ENCODE results near the gene IL32.

Gene IL32, protein sequence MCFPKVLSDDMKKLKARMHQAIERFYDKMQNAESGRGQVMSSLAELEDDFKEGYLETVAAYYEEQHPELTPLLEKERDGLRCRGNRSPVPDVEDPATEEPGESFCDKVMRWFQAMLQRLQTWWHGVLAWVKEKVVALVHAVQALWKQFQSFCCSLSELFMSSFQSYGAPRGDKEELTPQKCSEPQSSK

DNA sequence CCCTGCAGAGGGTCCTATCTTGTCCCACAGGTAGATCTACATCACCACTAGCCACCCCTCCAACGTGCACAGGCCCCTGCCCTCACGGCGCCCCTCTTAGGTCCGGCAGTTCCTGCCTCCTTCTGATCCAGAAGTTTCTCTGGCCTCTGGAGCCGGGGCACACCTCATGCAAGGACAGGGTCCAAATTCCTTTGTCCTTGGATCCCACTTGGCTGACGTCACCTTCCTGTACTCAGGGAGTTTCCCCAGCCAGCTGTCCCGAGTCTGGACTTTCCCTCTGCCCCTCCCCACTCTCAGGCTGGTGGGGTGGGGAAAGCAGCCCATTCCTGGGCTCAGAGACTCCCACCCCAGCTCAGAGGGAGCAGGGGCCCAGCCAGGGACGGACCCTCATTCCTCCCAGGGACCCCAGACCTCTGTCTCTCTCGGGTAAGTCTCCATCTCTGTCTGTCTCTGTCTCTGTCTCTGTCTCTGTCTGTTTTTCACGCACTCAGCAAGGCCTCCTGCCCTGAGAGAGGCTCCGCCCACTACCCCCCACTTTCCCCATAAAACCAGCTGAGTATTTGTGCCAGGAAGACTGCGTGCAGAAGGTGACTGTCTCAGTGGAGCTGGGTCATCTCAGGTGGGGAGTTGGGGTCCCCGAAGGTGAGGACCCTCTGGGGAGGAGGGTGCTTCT is at the start of gene IL32:
Gene IL32 (plus strand): TSS at position 572 of the 673 bp plus-strand sequence. CDS start 172 bp downstream, outside the sequence.
- Mint-ChIP-seq H3K36me3 (peaks cover 65% of the 10 kb centered on the region), H3K27ac (peak within 1 kb of the TSS; percentile 100), H3K4me1 (peaks cover 57% of the 10 kb centered on the region), H3K9me3 (no peaks in the 10 kb centered on the region), H3K4me3 (peak within 1 kb of the TSS; percentile 100)
- ATAC-seq: peak; percentile 68
- DNase-seq (ENCODE audit: low spot score in 2 of 2): peak in 1 of 2 donors; percentile 87

DNA sequence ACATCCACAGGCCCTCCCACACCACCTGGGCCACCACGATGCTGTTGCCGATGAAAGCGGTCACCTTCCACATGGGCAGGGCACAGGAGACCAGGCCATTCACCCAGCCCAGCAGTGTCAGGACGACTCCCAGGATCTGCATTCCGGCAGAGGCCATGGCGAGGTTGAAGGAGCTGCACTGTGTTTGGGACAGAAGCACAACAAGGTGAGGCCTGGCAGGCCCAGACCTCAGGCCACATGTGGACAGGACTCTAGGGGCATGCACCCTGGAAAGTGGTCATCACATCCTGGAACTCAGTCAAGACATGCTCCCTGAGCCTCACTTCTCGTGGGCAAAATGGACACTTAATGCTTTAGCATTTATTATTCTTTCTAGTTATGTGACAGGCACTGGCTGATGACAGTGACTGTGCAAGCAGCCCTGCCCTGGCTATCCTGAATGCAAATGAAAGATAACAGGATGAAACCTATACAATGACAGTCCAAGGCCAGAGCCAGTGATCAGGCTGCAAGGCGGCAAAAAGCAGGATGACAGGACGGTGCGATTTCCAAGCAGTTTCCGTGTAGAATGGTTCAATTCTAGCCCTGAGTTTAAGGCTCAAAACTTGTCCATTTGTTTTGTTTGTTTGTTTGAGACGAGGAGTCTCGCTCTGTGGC is 49.4 kb upstream of the IL32 start:
- ATAC-seq (no peak), DNase-seq (ENCODE audit: low spot score in 2 of 2) (no peak)
- Mint-ChIP-seq H3K4me1 (peaks cover 11% of the 10 kb centered on the region), H3K4me3 (no peak overlapping the region), H3K27ac (no peak overlapping the region), H3K36me3 (peaks cover 18% of the 10 kb centered on the region), H3K9me3 (no peaks in the 10 kb centered on the region)

DNA sequence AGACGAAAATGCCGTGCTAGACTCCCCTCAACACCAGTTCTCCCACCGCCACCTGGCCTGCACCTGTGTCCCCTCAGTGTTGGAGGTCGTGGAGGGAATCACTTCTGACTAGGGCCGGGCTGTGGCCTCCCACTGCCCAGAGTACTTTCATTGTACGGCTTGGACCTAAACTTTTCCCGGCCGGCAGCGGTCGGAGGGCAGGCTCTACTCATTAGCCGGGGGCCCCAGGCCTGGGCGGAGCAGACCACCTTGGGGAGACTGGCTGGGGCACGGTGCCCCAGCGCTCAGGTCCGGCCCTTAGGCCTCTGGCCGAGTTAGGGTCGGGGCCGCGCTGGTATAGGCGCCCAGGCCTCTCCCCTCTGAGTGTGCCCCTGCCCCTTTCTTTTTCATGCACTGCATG is 48.1 kb upstream of the IL32 start:
- Mint-ChIP-seq H3K9me3 (no peaks in the 10 kb centered on the region), H3K36me3 (peaks cover 31% of the 10 kb centered on the region), H3K27ac (no peak overlapping the region), H3K4me3 (no peak overlapping the region), H3K4me1 (peaks cover 24% of the 10 kb centered on the region)
- no peak for DNase-seq (ENCODE audit: low spot score in 2 of 2)
- no peak for ATAC-seq

DNA sequence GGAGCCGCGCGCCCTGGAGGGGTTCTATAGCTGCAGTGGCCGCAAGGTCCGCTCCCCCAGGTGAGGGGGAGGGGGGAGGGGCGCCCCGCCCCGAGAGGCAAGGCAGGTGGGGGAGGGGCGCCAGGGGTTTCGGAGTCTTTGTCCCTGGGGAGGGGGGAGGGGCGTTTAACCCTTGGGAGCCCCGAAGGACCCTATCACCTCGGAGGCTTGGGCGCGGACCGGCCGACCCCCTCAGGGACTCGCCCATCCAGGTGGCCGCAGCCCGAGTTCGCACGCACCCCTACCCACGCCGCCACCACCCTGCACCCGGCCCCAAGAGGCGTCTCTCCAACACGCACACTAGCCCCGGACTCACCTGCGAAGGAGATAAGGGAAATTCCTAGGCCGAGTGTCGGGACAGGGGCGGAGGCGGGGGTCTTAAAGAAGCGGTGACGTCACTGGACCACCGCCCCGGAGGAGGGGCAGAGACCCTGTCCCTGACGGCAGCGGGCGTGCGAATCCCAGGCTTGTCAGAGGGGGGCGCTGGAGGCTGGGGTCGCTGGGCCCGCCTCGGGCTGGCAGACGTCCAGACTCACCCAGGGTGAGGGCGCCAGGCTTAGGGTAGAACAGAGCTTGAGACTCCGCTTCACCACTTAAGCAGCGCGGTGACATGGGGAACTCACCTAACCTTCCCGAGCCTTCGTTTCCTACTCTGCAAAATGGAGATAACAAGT is 47.5 kb upstream of the IL32 start, which contains the start of gene CLDN6:
Gene CLDN6 (minus strand): TSS at position 390 of the 713 bp plus-strand sequence. CDS start 2,162 bp downstream, outside the sequence.
- no peaks in the 10 kb centered on the region for H3K9me3 Mint-ChIP-seq
- H3K27ac Mint-ChIP-seq: no peak within 1 kb of the TSS
- no peak within 1 kb of the TSS for H3K4me3 Mint-ChIP-seq
- peaks cover 35% of the 10 kb centered on the region for H3K36me3 Mint-ChIP-seq
- peaks cover 30% of the 10 kb centered on the region for H3K4me1 Mint-ChIP-seq
- no peak for ATAC-seq
- no peak for DNase-seq (ENCODE audit: low spot score in 2 of 2)

DNA sequence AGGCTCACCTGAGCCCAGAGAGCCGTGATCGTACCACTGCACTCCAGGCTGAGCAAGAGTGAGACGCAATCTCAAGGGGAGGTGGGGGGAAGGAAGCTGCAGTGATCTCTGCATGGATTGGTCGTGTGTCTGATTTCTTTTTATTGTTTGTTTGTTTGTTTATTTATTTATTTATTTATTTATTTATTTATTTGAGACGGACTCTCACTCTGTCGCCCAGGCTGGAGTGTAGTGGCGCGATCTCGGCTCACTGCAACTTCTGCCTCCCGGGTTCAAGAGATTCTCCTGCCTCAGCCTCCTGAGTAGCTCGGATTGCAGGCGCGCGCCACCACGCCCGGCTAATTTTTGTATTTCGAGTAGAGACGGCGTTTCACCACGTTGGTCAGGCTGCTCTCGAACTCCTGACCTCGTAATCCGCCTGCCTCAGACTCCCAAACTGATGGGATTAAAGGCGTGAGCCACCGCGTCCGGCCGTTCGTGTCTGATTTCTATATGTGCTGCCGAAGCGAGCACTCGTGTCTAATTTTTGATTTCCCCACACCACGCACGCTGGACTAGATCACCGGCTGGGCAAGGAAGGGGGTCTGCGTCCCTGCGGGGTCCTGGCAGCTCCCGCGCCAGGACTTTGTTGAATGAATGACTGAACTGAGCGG is 45.7 kb upstream of the IL32 start:
- H3K9me3 Mint-ChIP-seq: no peaks in the 10 kb centered on the region
- peak overlapping the region; percentile 91 for H3K27ac Mint-ChIP-seq
- peaks cover 46% of the 10 kb centered on the region for H3K4me1 Mint-ChIP-seq
- ATAC-seq (no peak), DNase-seq (ENCODE audit: low spot score in 2 of 2) (no peak)
- peak overlapping the region; percentile 78 for H3K4me3 Mint-ChIP-seq
- peaks cover 52% of the 10 kb centered on the region for H3K36me3 Mint-ChIP-seq

DNA sequence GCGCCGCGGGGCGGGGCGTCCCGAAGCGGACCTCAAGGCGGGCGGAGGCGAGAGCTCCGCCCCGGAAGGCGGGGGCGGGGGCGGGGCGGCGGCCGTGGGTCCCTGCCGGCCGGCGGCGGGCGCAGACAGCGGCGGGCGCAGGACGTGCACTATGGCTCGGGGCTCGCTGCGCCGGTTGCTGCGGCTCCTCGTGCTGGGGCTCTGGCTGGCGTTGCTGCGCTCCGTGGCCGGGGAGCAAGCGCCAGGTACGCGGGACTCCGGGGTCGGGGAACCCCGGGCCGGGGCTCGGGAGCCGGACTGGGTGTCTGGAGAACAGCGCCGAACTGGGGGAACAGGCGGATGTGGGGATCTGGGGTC is 45.2 kb upstream of the IL32 start, which contains the start of gene TNFRSF12A:
Gene TNFRSF12A (plus strand): TSS at position 122 of the 357 bp plus-strand sequence. CDS start 30 bp downstream, at position 152.
- peak within 1 kb of the TSS; percentile 91 for H3K27ac Mint-ChIP-seq
- H3K36me3 Mint-ChIP-seq: peaks cover 57% of the 10 kb centered on the region
- peak within 1 kb of the TSS; percentile 78 for H3K4me3 Mint-ChIP-seq
- no peaks in the 10 kb centered on the region for H3K9me3 Mint-ChIP-seq
- peaks cover 47% of the 10 kb centered on the region for H3K4me1 Mint-ChIP-seq
- peak; percentile 70 to 85 for DNase-seq (ENCODE audit: low spot score in 2 of 2)
- ATAC-seq: peak; percentile 44

DNA sequence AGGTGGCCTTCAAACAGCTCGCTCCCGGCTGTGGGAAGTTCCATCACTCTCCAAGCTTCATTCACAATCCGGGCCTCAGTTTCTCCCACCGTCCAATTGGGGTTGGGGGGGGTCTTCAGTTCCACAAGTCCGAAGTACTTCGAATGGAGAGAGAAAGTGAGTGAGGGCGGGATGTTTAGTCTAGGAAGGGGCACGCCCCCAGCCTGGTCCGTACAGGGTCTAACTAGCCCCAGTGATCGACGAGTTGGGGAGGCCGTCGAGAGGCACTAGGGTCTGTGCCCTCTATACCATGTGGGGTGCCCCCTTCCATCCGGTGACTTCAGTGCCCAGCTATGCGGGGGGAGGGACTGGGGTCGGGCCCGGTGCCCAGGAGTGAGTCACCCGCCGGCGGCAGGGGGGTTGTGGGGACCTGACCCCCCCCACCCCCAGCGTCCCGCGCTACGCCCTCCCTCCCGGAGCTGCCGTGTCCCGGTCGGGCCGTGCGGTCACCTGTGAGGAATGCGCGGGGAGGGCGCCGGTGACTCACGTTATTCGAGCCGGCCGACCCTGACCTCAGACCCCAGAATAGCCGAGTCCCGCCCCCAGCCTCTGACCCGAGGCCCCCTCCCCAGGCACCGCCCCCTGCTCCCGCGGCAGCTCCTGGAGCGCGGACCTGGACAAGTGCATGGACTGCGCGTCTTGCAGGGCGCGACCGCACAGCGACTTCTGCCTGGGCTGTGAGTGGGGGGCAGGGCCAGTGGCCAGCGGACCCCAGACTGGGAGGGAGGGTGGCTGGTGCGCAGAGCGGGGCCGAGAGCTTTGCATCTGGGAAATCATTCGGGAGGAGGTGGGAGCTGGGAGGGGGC is 44.6 kb upstream of the IL32 start:
- Mint-ChIP-seq H3K4me1 (peaks cover 51% of the 10 kb centered on the region), H3K4me3 (peak overlapping the region; percentile 78), H3K36me3 (peaks cover 63% of the 10 kb centered on the region), H3K9me3 (no peaks in the 10 kb centered on the region), H3K27ac (peak overlapping the region; percentile 91)
- peak; percentile 38 for ATAC-seq
- DNase-seq (ENCODE audit: low spot score in 2 of 2): peak; percentile 38 to 75

DNA sequence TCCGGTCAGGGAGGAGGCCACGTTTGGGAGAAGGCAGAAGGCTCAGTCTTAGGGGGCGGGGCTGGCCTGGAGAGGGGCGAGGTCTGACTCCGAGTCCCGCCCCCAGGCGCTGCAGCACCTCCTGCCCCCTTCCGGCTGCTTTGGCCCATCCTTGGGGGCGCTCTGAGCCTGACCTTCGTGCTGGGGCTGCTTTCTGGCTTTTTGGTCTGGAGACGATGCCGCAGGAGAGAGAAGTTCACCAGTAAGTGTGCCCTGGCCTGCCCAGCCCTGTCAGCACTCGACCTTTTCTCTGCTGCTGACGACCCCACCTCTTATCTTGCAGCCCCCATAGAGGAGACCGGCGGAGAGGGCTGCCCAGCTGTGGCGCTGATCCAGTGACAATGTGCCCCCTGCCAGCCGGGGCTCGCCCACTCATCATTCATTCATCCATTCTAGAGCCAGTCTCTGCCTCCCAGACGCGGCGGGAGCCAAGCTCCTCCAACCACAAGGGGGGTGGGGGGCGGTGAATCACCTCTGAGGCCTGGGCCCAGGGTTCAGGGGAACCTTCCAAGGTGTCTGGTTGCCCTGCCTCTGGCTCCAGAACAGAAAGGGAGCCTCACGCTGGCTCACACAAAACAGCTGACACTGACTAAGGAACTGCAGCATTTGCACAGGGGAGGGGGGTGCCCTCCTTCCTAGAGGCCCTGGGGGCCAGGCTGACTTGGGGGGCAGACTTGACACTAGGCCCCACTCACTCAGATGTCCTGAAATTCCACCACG is 43.8 kb upstream of the IL32 start:
- peak; percentile 66 to 87 for DNase-seq (ENCODE audit: low spot score in 2 of 2)
- Mint-ChIP-seq H3K27ac (peak overlapping the region; percentile 91), H3K9me3 (no peaks in the 10 kb centered on the region), H3K4me3 (peak overlapping the region; percentile 78), H3K36me3 (peaks cover 71% of the 10 kb centered on the region), H3K4me1 (peaks cover 59% of the 10 kb centered on the region)
- ATAC-seq: peak; percentile 52

DNA sequence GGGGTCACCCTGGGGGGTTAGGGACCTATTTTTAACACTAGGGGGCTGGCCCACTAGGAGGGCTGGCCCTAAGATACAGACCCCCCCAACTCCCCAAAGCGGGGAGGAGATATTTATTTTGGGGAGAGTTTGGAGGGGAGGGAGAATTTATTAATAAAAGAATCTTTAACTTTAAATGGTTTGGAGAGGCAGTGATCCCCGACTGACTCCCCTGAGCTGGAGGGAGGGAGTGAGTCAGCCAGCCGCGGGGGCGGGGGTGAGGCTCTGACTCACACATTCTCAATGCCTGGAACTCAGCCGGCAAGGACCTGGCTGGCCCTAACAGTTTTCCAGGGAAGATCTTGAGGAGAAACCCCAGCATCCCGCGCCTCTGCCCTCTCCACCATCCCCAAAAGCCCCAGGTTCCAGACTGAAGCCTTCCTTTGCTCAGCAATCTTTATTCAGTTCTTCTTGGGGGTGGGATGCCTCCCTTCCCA is 43.2 kb upstream of the IL32 start:
- Mint-ChIP-seq H3K9me3 (no peaks in the 10 kb centered on the region), H3K36me3 (peaks cover 77% of the 10 kb centered on the region), H3K4me3 (peak overlapping the region; percentile 78), H3K4me1 (peaks cover 59% of the 10 kb centered on the region), H3K27ac (peak overlapping the region; percentile 91)
- ATAC-seq (peak; percentile 52), DNase-seq (ENCODE audit: low spot score in 2 of 2) (peak; percentile 77 to 88)

DNA sequence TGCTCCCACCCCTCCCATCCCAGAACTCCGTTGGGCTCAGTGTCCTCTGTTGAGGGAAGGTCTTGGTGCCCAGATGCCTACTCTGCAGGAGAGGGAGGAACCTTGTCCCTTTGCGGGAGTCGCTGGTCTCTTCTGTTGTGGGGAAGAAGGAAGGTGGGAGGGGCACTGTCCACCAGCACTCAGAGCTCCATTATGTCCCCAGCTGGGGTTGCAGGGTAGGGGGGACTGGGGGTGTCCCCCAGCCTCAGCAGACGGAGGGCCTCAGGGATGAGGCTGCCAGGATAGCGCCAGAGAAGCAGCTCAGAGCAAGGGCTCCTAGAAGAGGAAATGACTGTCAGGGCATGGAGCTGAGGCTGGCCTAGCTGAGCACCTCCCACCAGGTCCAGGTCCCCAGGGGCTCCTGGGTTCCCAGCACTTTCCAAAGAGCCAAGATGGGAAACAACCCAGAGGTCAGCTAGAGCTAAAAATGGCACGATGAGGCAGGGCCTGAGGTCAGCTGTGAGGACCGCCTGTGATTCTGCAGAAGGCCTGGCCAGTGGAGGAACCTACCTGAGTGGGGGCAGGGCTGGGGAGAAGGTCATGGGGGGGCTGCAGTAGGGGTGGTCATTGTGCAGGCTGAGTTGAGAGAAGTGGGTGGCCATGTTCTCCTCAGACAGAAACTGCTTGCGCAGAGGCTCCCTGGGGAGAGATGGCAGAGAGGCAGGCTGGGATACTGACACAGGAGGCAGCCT is 42.6 kb upstream of the IL32 start:
- no peaks in the 10 kb centered on the region for H3K9me3 Mint-ChIP-seq
- peak overlapping the region; percentile 78 for H3K4me3 Mint-ChIP-seq
- peaks cover 59% of the 10 kb centered on the region for H3K4me1 Mint-ChIP-seq
- H3K36me3 Mint-ChIP-seq: peaks cover 82% of the 10 kb centered on the region
- ATAC-seq: no peak
- H3K27ac Mint-ChIP-seq: peak overlapping the region; percentile 91
- DNase-seq (ENCODE audit: low spot score in 2 of 2): no peak

DNA sequence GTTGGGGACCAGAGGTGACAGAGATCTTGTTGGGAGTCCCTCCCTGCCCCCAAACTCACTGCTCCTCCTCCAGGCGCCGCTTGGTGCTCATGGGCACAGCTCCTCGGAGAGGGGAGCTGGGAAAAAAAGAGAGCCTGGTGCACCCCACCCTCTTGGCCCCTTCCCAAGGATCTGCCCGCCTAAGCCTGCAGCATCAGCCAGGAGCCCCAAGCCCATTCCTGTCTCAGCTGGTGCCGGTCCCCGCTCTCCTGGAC is 42.1 kb upstream of the IL32 start:
- Mint-ChIP-seq H3K9me3 (no peaks in the 10 kb centered on the region), H3K4me1 (peaks cover 63% of the 10 kb centered on the region), H3K36me3 (peaks cover 83% of the 10 kb centered on the region), H3K27ac (peak overlapping the region; percentile 91), H3K4me3 (peak overlapping the region; percentile 78)
- DNase-seq (ENCODE audit: low spot score in 2 of 2) (no peak), ATAC-seq (no peak)

DNA sequence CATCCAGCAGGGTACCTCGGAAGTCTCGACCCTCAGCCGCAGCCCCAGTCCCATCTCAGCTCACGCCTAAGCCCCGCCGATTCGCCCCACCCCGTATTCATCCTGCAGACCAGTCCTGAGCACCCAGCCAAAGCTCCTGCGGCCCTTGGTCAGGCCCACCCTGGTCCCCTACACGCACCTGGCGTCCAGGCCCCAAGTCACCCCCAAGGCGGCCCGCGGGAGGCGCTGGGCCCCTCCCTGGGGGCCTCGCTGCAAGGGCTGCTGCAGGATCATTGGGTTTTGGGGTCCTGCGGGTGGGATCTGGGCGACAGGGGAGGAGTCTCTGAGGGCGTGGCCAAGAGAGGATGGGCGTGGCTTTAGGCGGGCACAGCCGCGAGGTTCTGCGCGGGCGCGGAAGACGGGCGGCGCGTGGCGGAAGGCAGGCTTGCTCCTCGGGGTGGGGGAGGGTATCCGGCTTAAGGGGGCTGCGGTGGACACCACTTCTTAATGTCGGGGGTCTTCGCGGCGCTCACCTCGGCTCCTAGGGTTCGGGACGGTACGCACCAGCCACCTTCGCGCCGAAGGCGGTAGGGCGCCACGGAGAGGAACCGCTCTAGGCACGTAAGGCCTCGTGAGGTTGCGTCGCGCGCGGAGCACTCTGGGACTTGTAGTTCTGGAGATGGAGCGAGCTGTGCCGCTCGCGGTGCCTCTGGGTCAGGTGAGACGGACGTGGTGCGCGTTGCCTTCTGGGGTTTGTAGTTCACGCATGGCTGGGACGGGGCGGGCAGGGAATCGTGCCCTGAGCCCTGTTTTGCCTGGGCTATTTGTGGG is 41.6 kb upstream of the IL32 start, which contains the start of the genes HCFC1R1 and THOC6:
Gene HCFC1R1 (minus strand): TSS at position 274 of the 810 bp plus-strand sequence. CDS start 1 bp downstream, at position 273.
Gene THOC6 (plus strand): TSS at position 367 of the 810 bp plus-strand sequence. CDS start 292 bp downstream, at position 659.
- H3K36me3 Mint-ChIP-seq: peaks cover 85% of the 10 kb centered on the region
- peak; percentile 86 for ATAC-seq
- no peaks in the 10 kb centered on the region for H3K9me3 Mint-ChIP-seq
- H3K4me3 Mint-ChIP-seq: peak within 1 kb of the TSS; percentile 78
- H3K27ac Mint-ChIP-seq: peak within 1 kb of the TSS; percentile 91
- peak; percentile 89 to 98 for DNase-seq (ENCODE audit: low spot score in 2 of 2)
- H3K4me1 Mint-ChIP-seq: peaks cover 68% of the 10 kb centered on the region

Measured in stimulated activated effector memory CD8-positive, alpha-beta T cell treated with anti-CD3 and anti-CD28 coated beads, Interleukin-12 subunit alpha, Interleukin-12 subunit beta, amount 100 ng/mL, for 72 hours (primary cell).